Measurements from ENCODE around the gene TNPO1. TPM values are rescaled to one million over a fixed set of nuclear protein-coding genes. Genes with fewer than 3 reads are reported as not detected.

The TNPO1 gene
- total and polyA plus RNA-seq, 9 of the 15 experiments (the other 6 are each of a cell fraction or from before 2014, with no cell fraction given) = 20.8 to 176 (median 97.9) TPM

DNA sequence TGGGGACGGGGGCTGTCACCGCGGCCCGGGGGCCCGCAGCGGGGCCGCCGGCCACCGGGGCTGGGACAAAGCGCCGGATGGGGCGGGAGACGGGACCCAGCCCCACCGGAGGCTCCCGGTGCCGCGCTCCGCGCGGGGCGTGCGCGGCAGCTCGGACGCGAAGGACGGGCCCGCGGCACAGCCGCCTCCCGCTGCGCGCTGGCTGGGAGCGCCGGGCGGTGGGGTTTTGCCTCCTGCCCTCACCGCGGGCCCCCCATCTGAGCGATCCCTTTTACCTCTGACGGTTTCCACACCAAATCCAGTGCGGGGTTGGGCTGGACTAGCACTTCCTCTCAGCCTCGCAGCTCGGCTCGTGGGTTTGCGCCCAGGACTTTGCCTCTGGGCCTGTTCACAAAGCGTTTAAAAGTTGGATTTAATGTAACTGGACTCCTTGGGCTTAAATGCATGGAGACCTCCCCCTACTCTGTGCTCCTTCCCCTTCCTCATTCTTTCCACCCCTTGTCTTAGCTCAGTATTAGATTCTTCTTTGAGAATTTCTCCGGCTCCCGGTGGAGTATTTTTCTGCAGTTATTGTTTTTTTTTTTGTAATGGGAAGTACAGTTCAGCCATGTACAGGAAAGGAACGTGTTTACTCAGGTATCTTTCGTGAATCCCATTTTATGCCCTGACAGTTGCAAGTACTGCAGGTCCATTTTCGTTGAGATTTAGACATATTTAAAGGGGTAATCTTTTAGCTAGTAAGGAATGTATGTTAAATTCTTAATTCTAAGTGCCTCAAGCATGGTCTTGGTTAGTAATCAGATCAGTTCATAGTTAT is 140.1 kb downstream of the TNPO1 start (continued):
- TF ChIP-seq CEBPG (CRISPR knock-in tag; IDR thresholded peaks at IDR 0.05) (no peak), CEBPG (tag; conservative IDR thresholded peaks at IDR 0.05 in 1 of 2, IDR thresholded peaks at IDR 0.05 in 1 of 2) (no peak), NONO (IDR thresholded peaks at IDR 0.05; ENCODE audit: low read depth in 2 of 2, low read length in 1 of 2) (no peak; a peak in 1 of 4 replicates), DPF2 (IDR thresholded peaks at IDR 0.05) (0 out of 2 replicates have a peak, but pooled peaks have one; percentile 11), ZBTB34 (CRISPR knock-in tag; IDR thresholded peaks at IDR 0.05) (no peak), SIN3A (IDR thresholded peaks at IDR 0.05; ENCODE audit: borderline replicate concordance in 2 of 2, control insufficient read depth in 1 of 2, low read depth in 2 of 2, low read length in 2 of 2) (peak in 1 of 2 experiments; percentile 39; a peak in 1 of 4 replicates), POLR2AphosphoS5 (IDR thresholded peaks at IDR 0.05; ENCODE audit: control insufficient read depth, insufficient read depth, low read depth, low read length) (no peak), RBM39 (optimal IDR thresholded peaks at IDR 0.05; ENCODE audit: low read depth, low read length) (no peak), HNRNPH1 (optimal IDR thresholded peaks at IDR 0.05; ENCODE audit: low read depth, low read length) (no peak), ARNT (IDR thresholded peaks at IDR 0.05) (0 out of 4 replicates have a peak, but pooled peaks of 1 of the 2 experiments have one; percentile 52), ASH1L (IDR thresholded peaks at IDR 0.05; ENCODE audit: borderline replicate concordance, low read depth, partially characterized antibody) (peak; percentile 19), ZFP1 (CRISPR knock-in tag; IDR thresholded peaks at IDR 0.05) (no peak), FOXA3 (CRISPR knock-in tag; conservative IDR thresholded peaks at IDR 0.05 in 1 of 2, IDR thresholded peaks at IDR 0.05 in 1 of 2) (no peak), TAF1 (IDR thresholded peaks at IDR 0.05; ENCODE audit: control insufficient read depth, extremely low read depth, insufficient read depth, low read length, severe bottlenecking) (peak; percentile 62), TBP (optimal IDR thresholded peaks at IDR 0.05; ENCODE audit: low read depth, low read length) (peak; percentile 21), SRSF7 (optimal IDR thresholded peaks at IDR 0.05; ENCODE audit: low read depth, low read length) (no peak), TEAD4 (IDR thresholded peaks at IDR 0.05; ENCODE audit: low read length) (peak; percentile 19; the same call in 1 of the 2 replicates), TEAD4 (CRISPR knock-in tag; IDR thresholded peaks at IDR 0.05; ENCODE audit: borderline replicate concordance) (no peak)
- TF ChIP-seq, protein P1, sequence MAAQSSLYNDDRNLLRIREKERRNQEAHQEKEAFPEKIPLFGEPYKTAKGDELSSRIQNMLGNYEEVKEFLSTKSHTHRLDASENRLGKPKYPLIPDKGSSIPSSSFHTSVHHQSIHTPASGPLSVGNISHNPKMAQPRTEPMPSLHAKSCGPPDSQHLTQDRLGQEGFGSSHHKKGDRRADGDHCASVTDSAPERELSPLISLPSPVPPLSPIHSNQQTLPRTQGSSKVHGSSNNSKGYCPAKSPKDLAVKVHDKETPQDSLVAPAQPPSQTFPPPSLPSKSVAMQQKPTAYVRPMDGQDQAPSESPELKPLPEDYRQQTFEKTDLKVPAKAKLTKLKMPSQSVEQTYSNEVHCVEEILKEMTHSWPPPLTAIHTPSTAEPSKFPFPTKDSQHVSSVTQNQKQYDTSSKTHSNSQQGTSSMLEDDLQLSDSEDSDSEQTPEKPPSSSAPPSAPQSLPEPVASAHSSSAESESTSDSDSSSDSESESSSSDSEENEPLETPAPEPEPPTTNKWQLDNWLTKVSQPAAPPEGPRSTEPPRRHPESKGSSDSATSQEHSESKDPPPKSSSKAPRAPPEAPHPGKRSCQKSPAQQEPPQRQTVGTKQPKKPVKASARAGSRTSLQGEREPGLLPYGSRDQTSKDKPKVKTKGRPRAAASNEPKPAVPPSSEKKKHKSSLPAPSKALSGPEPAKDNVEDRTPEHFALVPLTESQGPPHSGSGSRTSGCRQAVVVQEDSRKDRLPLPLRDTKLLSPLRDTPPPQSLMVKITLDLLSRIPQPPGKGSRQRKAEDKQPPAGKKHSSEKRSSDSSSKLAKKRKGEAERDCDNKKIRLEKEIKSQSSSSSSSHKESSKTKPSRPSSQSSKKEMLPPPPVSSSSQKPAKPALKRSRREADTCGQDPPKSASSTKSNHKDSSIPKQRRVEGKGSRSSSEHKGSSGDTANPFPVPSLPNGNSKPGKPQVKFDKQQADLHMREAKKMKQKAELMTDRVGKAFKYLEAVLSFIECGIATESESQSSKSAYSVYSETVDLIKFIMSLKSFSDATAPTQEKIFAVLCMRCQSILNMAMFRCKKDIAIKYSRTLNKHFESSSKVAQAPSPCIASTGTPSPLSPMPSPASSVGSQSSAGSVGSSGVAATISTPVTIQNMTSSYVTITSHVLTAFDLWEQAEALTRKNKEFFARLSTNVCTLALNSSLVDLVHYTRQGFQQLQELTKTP (IDR thresholded peaks at IDR 0.05; ENCODE audit: low read depth in 1 of 2, partially characterized antibody in 2 of 2) = peak; percentile 35 to 52
